CMK (cell line): ENCODE measurements around the gene SELENOP.
"Not testable (repeated sequence)": the region's sequence is repeated elsewhere in the genome, so short reads cannot be mapped to it uniquely, and the experiment has no call there.

Experiments
- DNase-seq: peaks from one replicate; pipeline ENCODE4 v3.0.0-alpha.2; 2010; ENCODE audit warnings: low read depth

SELENOP gene, protein sequence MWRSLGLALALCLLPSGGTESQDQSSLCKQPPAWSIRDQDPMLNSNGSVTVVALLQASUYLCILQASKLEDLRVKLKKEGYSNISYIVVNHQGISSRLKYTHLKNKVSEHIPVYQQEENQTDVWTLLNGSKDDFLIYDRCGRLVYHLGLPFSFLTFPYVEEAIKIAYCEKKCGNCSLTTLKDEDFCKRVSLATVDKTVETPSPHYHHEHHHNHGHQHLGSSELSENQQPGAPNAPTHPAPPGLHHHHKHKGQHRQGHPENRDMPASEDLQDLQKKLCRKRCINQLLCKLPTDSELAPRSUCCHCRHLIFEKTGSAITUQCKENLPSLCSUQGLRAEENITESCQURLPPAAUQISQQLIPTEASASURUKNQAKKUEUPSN

DNA sequence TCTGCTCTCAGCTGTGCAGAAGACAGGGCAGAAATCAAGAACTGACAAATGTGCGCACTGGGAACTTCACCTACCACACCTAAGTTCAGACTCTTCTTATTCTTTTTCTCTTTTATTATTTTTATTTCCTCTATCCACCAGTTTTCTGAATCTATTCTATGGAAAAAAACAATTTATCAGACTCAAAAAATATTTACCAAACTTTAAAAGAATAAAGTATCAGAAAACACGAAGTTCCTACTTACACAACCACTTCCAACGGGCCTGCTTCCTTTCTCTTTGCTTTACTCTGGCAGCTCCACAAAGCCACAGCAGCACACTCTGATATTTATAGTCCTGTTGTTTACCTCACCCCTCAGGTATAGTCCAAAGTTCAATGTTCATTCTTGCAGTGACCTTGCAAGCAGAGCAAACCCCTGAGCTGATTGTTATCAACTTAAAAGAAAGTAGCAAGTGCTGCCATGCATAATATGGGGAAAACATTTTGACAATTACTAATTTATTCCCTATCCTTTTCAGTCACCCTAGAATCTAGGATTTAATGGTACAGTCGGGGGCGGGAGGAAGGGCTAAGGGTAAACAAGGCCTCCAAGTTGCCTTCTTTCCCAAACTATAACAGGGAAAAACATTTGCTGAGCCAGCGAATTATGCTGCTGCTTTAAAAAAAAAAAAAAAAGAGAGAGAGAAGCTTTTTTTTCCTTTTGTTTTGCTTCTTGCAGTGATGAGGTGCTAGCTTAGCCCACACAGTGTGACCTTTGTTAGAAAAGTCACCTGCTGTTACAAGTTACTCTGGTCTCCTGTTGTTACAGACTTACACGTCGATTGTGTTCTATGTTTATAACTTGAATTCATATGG, at the start of gene SELENOP:
Gene SELENOP (minus strand): TSS at position 302 of the 856 bp plus-strand sequence. CDS start 3,539 bp downstream, outside the sequence.
- no peak for DNase-seq

DNA sequence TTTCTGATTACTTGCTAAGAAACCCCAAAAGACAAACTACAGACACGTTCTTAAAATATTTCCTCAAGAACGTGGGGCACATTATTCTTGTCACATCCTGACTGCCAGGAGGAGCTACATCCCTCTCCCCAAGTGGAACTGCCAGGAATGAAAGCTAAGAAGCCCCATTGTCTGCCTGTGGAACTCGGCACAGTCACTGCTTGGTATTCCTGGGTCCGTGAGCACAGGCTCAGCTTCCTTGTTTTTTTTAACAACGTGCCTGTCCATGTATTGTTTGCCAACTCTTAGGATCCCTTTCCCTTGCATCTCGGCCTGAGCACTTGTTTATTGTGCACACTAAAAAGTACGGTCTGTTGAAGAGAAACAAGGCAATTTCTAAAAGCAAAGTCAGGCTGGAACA, 47.0 kb upstream of the SELENOP start:
- no peak for DNase-seq

DNA sequence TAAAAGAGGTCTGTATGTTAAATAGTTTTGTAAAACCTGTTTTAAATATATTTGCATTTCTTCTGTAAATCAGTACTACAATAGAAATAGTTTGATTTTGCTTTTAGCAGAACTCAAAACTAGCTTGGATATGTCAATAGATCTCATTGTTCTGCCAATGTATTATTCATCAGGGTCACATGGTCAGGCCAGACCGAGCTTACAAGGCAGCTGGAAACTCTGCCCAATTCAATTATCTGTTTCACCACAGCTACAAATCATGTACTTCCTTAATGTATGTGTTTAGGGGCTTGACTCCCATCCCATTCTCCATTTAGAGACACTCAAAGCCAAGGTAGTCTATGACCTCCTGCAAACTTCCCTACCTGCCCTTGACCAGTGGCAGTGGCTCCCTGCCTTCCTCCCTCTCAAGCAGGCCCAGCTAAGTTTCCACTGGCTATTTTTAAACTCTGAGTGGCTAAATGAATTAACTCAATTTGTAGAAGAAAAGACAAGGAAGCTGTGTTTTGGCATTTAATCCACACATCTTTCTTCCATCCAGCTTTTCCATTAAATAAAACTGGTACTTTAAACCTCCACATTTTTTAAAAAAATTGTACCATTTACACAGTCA, 46.4 kb upstream of the SELENOP start:
- no peak for DNase-seq

- DNase-seq = no peak
Observed at GRCh38 chr5:42855811-42856210, 44.1 kb upstream of the SELENOP start.

- DNase-seq = no peak
Observed at GRCh38 chr5:42855386-42855785, 43.7 kb upstream of the SELENOP start.

GRCh38 chr5:42854795-42855194, 43.1 kb upstream of the SELENOP start:
- DNase-seq = no peak

DNA sequence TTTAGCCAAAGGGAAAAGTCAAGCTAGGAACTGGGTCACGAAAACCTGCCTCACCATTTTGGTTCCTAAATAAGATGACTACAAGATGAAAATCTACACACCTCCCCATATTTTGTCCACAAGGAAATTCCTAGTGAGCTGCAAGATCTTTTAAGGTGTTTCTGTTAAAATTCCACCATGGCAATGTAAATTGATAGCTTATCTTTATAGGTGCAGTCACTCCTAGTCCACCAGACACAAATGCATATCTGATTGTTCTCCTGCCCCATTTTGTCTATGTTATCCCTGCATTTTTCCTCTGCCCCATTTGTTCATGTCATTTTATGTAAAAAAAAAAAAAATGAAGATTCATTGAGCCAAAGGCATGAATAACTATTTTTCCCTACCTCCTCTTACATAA, 41.1 kb upstream of the SELENOP start:
- DNase-seq = no peak

DNA sequence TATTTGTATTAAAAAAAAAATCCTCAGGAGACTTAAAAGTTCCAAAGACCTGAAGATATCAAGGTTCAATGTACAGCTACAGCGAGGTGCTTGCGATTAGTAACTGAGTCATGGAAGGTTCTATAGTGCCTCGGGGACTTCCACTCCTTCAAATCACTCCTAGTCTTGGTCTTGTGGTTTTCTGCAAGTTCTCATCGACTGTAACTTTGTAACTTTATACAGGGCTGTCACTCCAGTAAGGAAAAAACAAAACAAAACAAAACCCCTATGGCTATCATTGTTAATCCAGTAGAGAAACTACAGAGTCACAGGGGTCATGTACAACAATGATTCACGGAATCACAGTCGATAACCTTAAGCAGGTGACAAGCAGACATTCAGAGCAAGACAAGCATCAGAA, 39.8 kb upstream of the SELENOP start:
- DNase-seq = no peak

GRCh38 chr5:42848545-42848944, 36.9 kb upstream of the SELENOP start:
- DNase-seq = no peak

- DNase-seq = not testable (repeated sequence)
Observed at GRCh38 chr5:42844408-42844807, 32.7 kb upstream of the SELENOP start.

- no peak for DNase-seq
Observed at GRCh38 chr5:42843675-42844292, 32.1 kb upstream of the SELENOP start.

- DNase-seq = no peak
Observed at GRCh38 chr5:42842921-42843641, 31.4 kb upstream of the SELENOP start.

DNA sequence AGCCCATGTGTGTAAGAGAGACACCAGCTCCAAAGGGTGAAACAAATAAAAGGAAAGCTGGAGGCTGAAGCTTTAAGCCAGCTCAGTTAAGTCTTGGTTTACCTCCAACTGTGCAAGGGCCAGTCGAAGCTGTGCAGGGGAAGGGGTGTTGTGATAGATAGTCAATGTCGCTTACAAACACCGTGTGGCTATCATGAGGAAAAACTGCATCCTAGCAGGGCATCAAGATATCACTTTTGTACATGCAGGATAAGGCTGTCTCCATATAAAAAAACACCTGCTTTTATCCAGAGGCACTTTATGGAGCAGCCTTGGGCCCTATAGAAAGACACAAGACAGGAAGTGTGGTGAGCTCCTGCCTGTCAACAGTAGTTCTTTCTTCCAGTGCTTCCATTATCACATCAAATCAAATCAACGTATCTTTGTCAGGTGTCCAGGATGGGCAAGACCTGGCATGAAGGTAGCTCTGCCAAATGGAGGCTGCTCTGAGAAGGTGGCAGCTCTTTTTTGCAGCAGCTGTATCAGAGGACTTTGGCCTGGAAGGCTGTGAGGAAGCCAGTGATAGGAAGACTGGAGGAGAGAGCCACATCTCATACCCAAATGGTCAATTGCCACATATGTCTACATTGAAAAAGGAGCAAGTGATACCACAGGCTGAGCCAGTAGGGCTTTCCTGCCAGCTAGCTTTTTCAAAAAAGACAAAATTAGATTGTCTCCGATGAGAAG, 29.3 kb upstream of the SELENOP start:
- no peak for DNase-seq

GRCh38 chr5:42840269-42840668, 28.6 kb upstream of the SELENOP start:
- DNase-seq = no peak

GRCh38 chr5:42839196-42839595, 27.5 kb upstream of the SELENOP start:
- no peak for DNase-seq

DNA sequence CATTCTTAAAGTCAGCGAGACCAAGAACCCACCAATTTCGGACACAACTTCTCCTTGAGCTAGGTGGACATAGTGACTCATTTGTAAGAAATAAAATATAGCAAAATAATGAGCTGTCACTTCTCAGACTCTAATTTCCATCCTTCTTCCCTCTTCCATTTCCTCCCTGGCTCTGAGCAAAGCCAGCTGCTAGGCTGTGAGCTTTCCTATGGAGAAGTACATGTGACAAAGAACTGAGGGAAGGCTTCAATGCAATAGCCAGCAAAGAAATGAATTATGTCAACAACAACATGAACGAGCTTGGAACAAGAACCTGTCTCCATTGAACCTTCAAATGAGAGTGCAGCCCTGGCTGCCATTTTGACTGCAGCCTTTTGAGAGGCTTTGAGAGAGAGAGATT, 25.9 kb upstream of the SELENOP start:
- DNase-seq = no peak

GRCh38 chr5:42836070-42836769, 24.5 kb upstream of the SELENOP start:
- DNase-seq = no peak

DNA sequence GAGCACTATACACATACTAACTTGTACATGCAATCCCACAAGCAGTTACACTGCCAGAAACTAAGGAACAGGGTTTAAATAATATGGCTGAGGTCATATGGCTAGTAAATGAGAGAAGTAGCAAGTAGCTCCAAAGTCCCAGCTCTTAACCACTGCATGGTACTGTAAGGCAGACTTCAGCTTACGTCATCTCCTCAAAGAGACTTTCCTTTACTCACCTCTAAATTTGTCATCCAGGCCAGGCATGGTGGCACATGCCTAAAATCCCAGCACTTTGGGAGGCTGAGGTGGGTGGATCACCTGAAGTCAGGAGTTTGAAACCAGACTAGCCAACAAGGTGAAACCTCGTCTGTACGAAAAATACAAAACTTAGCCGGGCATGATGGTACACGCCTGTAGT, 20.4 kb upstream of the SELENOP start:
- DNase-seq = no peak

GRCh38 chr5:42830924-42831323, 19.2 kb upstream of the SELENOP start:
- no peak for DNase-seq

DNA sequence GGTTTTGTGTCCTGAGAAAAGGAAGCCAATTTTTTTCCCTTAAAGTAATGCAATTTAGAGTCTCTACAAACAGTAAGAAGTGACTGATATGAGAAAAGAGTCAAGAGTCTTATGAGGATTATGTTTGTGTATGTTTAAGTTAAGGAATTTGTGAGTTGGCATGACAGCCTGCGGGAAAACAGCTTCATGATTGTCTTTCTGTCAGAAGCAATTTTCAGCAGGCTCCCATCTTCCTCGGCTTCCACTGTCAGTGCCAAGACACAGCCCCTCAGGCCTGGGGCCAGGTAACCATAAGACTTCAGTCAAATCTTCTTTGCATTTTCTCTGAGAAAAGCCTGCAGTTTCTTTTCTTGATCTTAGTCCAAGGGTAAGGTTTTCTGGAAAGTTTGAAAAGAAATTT, 17.0 kb upstream of the SELENOP start:
- no peak for DNase-seq
